Stimulated activated effector memory CD8-positive, alpha-beta T cell treated with anti-CD3 and anti-CD28 coated beads, Interleukin-12 subunit alpha, Interleukin-12 subunit beta, amount 100 ng/mL, for 72 hours (primary cell): ENCODE results near the gene PFN1.
"Not testable (repeated sequence)": the region's sequence is repeated elsewhere in the genome, so short reads cannot be mapped to it uniquely, and the experiment has no call there.

Source experiments
- ATAC-seq: fragments of 150-1000 bp; cut with Tn5 transposase; 2 replicates; pipeline ENCODE4 v1.10.0; 2021
- DNase-seq, 2 donors: peaks; one replicate each; pipeline ENCODE4 v3.0.0; 2021 to 2022; ENCODE audit warnings: low spot score in 2 of 2
- H3K27ac Mint-ChIP-seq: one replicate; pipeline ENCODE4 v1.8.0; 2022; ENCODE audit warnings: mild to moderate bottlenecking, mixed read lengths
- H3K36me3 Mint-ChIP-seq: one replicate; pipeline ENCODE4 v1.8.0; 2022; ENCODE audit warnings: mild to moderate bottlenecking, mixed read lengths
- H3K4me1 Mint-ChIP-seq: one replicate; pipeline ENCODE4 v1.8.0; 2022; ENCODE audit warnings: mixed read lengths
- H3K4me3 Mint-ChIP-seq: one replicate; pipeline ENCODE4 v1.8.0; 2022; ENCODE audit warnings: mild to moderate bottlenecking, mixed read lengths
- H3K9me3 Mint-ChIP-seq: one replicate; pipeline ENCODE4 v1.8.0; 2022; ENCODE audit warnings: mixed read lengths

PFN1 gene

DNA sequence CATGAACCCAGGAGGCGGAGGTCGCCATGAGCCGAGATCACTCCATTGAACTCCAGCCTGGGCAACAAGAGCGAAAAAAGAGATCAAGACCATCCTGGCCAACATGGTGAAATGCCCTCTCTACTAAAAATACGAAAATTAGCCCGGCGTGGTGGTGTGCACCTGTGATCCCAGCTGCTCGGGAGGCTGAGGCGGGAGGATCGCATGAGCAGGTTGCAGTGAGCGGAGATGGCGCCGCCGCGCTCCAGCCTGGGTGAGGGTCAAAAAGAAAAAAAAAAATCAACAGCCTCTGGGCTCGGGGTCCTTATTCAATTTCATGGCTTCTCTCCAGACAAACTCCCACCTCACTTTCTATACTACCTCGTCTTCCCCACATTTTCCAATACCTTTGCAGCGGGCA, 19.4 kb downstream of the PFN1 start:
- Mint-ChIP-seq H3K9me3 (no peaks in the 10 kb centered on the region), H3K27ac (no peak overlapping the region), H3K4me3 (no peak overlapping the region), H3K4me1 (peaks cover 20% of the 10 kb centered on the region), H3K36me3 (peaks cover 16% of the 10 kb centered on the region)
- no peak for DNase-seq
- no peak for ATAC-seq

GRCh38 chr17:4926577-4927335, 21.6 kb downstream of the PFN1 start:
- not testable (repeated sequence) for DNase-seq, H3K9me3 Mint-ChIP-seq, H3K4me3 Mint-ChIP-seq, ATAC-seq
- peaks cover 11% of the 10 kb centered on the region for H3K4me1 Mint-ChIP-seq
- H3K36me3 Mint-ChIP-seq, result peaks cover 10% of the 10 kb centered on the region
- H3K27ac Mint-ChIP-seq, result peak overlapping the region; percentile 60

DNA sequence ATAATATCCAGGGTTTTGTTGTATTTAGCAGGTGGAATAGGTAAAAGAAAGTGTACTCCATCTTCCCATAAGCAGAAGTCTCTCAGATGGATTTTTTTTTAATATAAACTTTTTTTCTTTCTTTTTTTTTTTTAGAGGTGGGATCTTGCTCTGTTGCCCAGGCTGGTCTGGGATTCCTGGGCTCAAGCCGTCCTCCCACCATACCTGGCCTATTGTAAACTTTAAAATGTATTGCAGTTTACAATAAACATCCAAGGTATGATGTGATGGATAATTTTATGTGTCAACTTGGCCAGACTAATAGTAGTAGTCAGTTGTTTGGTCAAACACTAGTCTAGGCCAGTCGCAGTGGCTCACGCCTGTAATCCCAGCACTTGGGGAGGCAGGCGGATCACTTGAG, 27.0 kb downstream of the PFN1 start:
- ATAC-seq (no peak), DNase-seq (no peak)
- Mint-ChIP-seq H3K4me1 (peaks cover 12% of the 10 kb centered on the region), H3K36me3 (no peaks in the 10 kb centered on the region), H3K9me3 (no peaks in the 10 kb centered on the region), H3K4me3 (no peak overlapping the region), H3K27ac (no peak overlapping the region)

DNA sequence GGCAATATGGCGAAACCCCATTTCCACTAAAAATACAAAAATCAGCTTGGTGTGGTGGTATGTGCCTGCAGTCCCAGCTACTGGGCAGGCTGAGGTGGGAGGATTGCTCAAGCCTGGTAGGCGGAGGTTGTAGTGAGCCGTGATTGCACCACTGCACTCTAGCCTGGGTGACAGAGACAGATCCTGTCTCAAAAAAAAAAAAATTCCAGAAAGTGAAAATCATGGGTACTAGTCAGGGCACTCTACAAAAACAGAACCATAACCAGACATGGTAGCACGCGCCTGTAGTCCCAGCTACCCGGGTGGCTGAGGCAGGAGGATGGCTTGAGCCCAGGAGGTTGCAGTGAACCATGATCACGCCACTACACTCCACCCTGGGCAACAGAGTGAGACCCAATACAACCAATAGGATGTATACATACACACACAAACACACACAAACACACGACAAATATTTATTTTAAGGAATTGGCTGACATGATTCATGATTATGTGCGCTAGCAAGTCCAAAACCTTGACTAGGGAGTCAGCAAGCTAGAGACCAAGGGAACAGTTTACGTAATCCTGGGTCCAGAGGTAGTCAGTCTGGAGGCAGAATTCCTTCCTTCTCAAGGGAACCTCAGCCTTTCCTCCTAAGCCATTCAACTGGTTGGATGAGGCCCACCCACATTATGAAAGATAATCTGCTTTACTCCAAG, 27.8 kb downstream of the PFN1 start:
- Mint-ChIP-seq H3K9me3 (no peaks in the 10 kb centered on the region), H3K27ac (no peak overlapping the region), H3K36me3 (no peaks in the 10 kb centered on the region), H3K4me1 (peaks cover 11% of the 10 kb centered on the region), H3K4me3 (no peak overlapping the region)
- ATAC-seq (no peak), DNase-seq (no peak)

GRCh38 chr17:4919511-4920047, 28.8 kb downstream of the PFN1 start:
- no peaks in the 10 kb centered on the region for H3K36me3 Mint-ChIP-seq
- no peak overlapping the region for H3K4me3 Mint-ChIP-seq
- no peaks in the 10 kb centered on the region for H3K9me3 Mint-ChIP-seq
- peaks cover 11% of the 10 kb centered on the region for H3K4me1 Mint-ChIP-seq
- ATAC-seq (no peak), DNase-seq (no peak)
- H3K27ac Mint-ChIP-seq, result no peak overlapping the region

DNA sequence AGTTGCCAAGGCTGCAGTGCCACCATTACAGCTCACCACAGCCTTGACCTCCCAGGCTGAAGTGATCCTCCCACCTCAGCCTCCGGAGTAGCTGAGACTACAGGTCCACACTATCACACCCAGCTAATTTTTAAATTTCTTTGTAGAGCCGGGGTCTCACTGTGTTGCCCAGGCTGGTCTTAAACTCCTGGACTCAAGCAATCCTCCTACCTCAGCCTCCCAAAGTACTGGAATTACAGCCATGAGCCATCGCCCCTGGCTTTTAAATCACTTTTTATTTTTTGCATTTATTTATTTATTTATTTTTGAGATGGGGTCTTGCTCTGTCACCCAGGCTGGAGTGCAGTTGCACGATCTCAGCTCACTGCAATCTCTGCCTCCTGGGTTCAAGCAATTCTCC, 33.8 kb downstream of the PFN1 start:
- not testable (repeated sequence) for DNase-seq, H3K27ac Mint-ChIP-seq, H3K9me3 Mint-ChIP-seq, H3K36me3 Mint-ChIP-seq, ATAC-seq, H3K4me3 Mint-ChIP-seq, H3K4me1 Mint-ChIP-seq

- DNase-seq (no peak), ATAC-seq (no peak)
Measured at GRCh38 chr17:4913994-4914393, 34.3 kb downstream of the PFN1 start.

DNA sequence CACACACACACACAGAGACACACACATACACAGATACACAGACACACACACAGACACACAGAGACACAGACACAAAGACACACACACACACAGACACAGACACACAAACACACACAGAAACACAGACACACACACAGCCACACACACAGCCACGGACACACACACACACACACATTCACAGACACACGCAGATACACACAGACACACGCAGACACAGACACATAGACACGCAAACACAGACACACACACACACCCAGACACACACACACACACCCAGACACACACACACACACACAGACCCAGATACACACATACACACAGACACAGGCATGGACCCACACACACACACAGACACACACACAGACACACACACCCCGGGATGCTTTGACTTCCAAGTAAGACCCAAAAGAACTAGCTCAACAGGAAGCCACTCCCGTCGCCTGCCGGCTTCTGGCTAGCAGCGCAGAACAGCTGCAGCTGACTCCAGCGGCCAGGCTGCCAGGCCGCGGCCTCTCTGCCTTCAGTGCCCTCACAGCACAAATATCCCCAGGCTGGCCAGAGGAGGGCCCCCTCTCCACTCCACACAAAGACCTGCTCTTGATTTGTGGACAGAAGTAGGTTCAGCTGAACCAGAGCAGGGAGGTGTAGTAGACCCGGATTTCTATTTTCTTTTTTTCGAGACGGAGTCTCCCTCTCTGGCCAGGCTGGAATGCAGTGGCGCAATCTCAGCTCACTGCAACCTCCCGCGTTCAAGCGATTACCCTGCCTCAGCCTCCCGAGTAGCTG, 39.4 kb downstream of the PFN1 start:
- H3K36me3 Mint-ChIP-seq, result no peaks in the 10 kb centered on the region
- ATAC-seq, result peak; percentile 99
- H3K4me3 Mint-ChIP-seq, result no peak overlapping the region
- H3K9me3 Mint-ChIP-seq, result no peaks in the 10 kb centered on the region
- H3K4me1 Mint-ChIP-seq, result peaks cover under 1% of the 10 kb centered on the region
- H3K27ac Mint-ChIP-seq, result no peak overlapping the region
- DNase-seq, result peak; percentile 40 to 78

More at GRCh38 chr17:4913994-4914393, 34.3 kb downstream of the PFN1 start:
- H3K27ac Mint-ChIP-seq, result peak overlapping the region; percentile 10
- H3K36me3 Mint-ChIP-seq, result no peaks in the 10 kb centered on the region
- no peak overlapping the region for H3K4me3 Mint-ChIP-seq
- no peaks in the 10 kb centered on the region for H3K9me3 Mint-ChIP-seq
- H3K4me1 Mint-ChIP-seq, result no peaks in the 10 kb centered on the region

GRCh38 chr17:4908301-4908700, 40.0 kb downstream of the PFN1 start:
- ATAC-seq (no peak), DNase-seq (no peak)
- H3K36me3 Mint-ChIP-seq, result no peaks in the 10 kb centered on the region
- no peaks in the 10 kb centered on the region for H3K9me3 Mint-ChIP-seq
- H3K4me3 Mint-ChIP-seq, result no peak overlapping the region
- H3K27ac Mint-ChIP-seq, result no peak overlapping the region
- peaks cover 6% of the 10 kb centered on the region for H3K4me1 Mint-ChIP-seq

- not testable (repeated sequence) for H3K9me3 Mint-ChIP-seq, H3K27ac Mint-ChIP-seq, H3K36me3 Mint-ChIP-seq, H3K4me3 Mint-ChIP-seq, ATAC-seq, DNase-seq
- peaks cover 20% of the 10 kb centered on the region for H3K4me1 Mint-ChIP-seq
Measured at GRCh38 chr17:4906642-4907041, 41.7 kb downstream of the PFN1 start.

GRCh38 chr17:4903051-4903818, 45.1 kb downstream of the PFN1 start, which contains the start of gene CHRNE:
Gene CHRNE, minus strand, starts transcription at chr17:4903098. Its CDS starts 35 bp downstream, at chr17:4903063.
- Mint-ChIP-seq H3K4me3 (peak within 1 kb of the TSS; percentile 69), H3K4me1 (peaks cover 42% of the 10 kb centered on the region), H3K9me3 (no peaks in the 10 kb centered on the region), H3K36me3 (peaks cover 22% of the 10 kb centered on the region), H3K27ac (peak within 1 kb of the TSS; percentile 70)
- ATAC-seq, result peak; percentile 70
- peak; percentile 56 to 85 for DNase-seq

DNA sequence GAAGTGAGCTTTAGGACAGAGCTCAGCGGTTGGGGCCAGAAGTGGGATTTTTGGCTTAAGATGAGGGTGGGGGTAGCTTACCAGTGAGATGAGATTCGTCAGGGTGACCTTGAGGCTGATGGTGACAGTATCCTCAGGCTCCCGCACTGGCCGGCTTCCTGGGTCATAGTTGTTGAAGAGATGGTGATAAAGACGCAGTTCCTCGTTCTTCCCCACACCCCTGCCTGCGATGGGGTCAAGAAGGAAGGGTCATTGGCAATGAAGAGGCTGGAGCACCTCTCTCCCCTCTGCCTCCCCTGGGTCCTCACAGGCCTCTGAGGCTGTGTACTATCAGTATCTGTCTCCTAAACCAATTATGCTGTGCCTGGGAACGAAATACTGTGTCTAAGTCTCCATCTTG, 45.8 kb downstream of the PFN1 start:
- peak overlapping the region; percentile 70 for H3K27ac Mint-ChIP-seq
- peaks cover 44% of the 10 kb centered on the region for H3K4me1 Mint-ChIP-seq
- DNase-seq (no peak), ATAC-seq (no peak)
- H3K36me3 Mint-ChIP-seq, result peaks cover 22% of the 10 kb centered on the region
- H3K9me3 Mint-ChIP-seq, result no peaks in the 10 kb centered on the region
- peak overlapping the region; percentile 69 for H3K4me3 Mint-ChIP-seq

GRCh38 chr17:4901648-4902344, 46.5 kb downstream of the PFN1 start:
- no peak for ATAC-seq

GRCh38 chr17:4901108-4901647, 47.2 kb downstream of the PFN1 start:
- Mint-ChIP-seq H3K27ac (peak overlapping the region; percentile 75), H3K36me3 (peaks cover 29% of the 10 kb centered on the region), H3K4me1 (peaks cover 44% of the 10 kb centered on the region), H3K4me3 (peak overlapping the region; percentile 91), H3K9me3 (no peaks in the 10 kb centered on the region)
- ATAC-seq (no peak), DNase-seq (no peak)

More at GRCh38 chr17:4901648-4902344, 46.5 kb downstream of the PFN1 start:
- H3K4me3 Mint-ChIP-seq, result peak overlapping the region; percentile 91
- no peak for DNase-seq
- H3K36me3 Mint-ChIP-seq, result peaks cover 23% of the 10 kb centered on the region
- no peaks in the 10 kb centered on the region for H3K9me3 Mint-ChIP-seq
- peak overlapping the region; percentile 70 for H3K27ac Mint-ChIP-seq
- H3K4me1 Mint-ChIP-seq, result peaks cover 44% of the 10 kb centered on the region
